ENCODE results near the gene RAP1A.

The RAP1A gene

DNA sequence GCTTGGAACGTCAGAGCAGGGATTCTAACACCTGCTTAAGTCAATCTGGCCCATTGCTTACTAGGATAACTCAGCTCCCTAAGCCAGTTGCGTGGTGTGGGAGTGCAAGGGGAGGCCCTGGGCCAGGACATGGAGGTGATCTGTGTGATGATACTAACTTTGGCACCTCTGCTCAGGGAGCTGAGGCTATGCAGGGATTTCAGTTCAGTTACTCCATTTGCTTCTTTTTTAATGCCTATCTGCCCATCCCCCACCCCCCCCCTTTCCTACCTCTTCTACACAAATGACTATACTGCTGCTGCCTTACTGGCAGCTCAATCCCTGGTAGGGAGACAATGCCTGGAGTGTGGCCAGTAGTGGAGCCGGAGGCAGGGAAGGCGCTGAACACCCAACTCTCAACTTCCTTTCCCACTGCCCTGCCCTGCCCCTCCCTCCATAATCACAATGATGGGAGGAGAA, 100.1 kb downstream of the RAP1A start:
- no peak for DNase-seq (ENCODE audit: low read depth in 2 of 2)

DNA sequence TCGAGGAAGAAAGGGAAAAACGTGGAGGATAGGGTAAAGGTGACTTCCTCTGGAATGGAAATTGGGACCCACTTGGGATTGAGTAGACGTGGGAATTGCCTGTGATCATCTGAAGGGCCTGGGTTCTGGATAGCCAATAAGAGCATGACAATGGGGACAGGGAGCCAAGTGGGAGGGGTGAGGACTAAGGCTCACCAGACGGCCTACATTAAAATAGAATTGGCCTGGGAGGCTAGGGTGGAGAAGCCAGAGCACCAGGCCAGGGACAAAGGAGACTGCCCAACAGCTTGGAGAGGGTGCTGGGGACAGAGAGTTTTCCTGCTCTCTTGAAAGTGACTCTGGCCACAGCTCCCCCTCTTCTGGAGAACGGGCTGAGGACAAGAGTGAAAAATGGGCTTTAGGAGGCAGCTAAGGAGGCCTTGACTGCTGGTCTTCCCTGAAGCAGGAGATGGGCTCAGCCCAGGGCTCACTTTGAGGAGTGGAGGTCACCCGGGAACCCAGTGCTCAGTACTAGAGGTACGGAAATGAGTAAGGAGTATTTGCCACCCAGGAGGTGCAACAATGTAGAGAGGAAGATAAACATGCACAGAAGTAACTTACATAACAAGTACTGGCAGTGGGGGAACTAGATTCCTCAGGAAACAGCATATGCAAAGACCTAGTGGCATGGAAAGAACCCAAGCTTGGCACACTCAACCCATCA, 100.8 kb downstream of the RAP1A start:
- no peak for DNase-seq (ENCODE audit: low read depth in 2 of 2)

- no peak for DNase-seq (ENCODE audit: low read depth in 2 of 2)
Observed at GRCh38 chr1:111720977-111721786, 101.6 kb downstream of the RAP1A start.

DNA sequence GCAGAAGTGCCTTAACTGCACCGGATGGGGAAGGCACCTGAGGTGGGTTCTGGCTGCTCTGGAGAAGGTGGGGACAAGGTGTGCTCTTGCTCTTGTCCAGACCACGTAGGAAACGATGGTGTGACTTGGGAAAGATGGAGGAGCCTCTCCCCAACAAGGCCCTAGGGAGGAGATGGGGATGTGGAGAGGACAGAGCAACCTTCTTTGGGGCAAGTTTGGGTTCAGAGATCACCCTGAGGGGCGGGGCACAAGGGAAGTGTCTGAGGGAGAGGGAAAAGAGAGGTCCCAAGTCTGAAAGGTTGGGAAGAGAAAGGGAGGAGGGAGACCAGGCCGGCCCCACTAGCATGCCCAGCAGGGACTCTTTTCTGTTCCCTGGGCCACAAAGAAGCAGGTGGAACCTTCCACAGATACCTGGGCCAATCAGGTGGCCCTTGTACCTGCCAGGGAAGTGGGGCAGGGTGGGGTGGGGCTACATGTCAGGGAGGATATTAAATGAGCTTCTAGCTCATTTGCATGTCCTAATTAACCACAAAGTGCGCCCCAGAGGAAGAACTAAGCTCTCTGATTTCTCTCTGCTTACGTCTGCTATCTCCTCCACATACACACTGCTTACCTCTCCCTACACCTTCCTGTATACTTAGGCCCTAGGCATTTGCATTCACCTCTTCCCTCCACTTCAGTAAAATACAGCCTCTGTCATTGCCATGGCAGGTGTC, 103.7 kb downstream of the RAP1A start:
- DNase-seq (ENCODE audit: low read depth in 2 of 2) = no peak

- DNase-seq (ENCODE audit: low read depth in 2 of 2) = no peak
Observed at GRCh38 chr1:111723871-111724270, 104.3 kb downstream of the RAP1A start.

- DNase-seq (ENCODE audit: low read depth in 2 of 2) = no peak
Observed at GRCh38 chr1:111725192-111725591, 105.6 kb downstream of the RAP1A start.

DNA sequence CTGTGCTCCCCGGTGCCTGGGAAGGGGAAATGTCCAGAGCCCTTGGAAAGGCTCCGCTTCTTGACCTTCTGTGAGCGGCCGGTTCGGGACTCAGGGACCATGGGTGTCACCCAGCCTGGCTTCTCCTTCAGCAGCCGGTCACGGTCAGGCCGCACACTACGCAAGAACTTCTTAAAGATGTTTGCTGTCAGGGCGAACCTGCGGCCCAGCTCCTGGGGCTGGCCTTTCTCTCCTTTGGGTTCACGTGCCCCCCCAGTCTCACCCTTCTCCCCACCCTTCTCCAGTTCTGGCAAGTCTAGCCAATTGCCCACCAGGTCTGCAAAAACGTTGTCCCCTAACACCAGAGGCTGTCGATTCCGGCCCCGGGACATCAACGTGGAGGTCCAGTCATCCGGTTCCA, 107.5 kb downstream of the RAP1A start:
- no peak for DNase-seq (ENCODE audit: low read depth in 2 of 2)

DNA sequence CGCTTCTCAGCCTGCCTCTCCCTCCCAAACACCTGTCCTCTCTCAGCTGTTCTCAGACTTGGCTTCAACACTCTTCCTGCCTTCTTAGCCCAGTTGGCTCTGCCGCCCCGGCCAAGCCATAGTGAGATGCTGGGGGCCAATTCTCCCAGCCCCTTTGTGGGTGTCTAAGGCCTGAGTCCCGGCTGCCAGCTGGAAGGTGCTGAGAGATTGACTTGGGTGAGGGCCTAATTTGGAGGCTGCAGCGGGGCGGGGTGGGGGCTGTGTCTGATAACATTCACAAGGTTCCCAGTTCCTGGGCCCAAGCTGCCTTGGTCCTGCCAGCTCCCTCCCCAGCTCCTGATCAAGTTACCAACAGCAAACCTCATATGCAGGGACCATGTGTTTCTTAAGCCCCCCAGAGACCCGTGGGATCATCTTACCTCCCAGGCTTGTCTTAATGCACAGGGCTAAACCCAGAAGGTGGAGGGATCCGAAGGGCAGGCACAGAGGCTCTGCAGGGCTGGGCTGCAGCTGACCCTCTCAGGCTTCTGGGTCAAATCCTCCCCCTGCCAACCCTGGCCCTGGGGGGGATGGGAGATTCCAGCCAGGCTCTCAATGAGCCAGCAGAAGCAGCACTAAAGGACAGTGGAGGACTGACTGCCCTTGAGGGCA, 109.8 kb downstream of the RAP1A start:
- DNase-seq (ENCODE audit: low read depth in 2 of 2) = no peak

GRCh38 chr1:111729946-111730681, 110.5 kb downstream of the RAP1A start:
- DNase-seq (ENCODE audit: low read depth in 2 of 2) = no peak

DNA sequence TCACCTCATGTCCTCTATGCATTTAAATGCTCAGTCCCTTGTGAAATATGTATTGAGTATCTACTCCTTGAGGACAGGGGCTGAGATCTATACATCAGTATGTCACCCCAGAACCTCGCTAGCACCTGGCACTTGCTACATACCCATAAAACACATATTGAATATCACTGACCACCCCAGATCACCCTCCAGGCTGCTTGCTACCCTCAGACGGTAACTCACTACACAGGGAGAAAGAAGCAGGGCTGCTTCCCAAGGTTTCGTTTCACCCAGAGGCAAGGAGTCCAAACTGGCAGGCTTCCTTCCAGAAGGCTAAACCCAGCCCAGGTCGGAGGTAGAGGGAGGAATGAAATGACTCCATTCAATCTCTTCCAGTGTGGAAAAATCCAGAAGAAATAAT, 111.1 kb downstream of the RAP1A start:
- no peak for DNase-seq (ENCODE audit: low read depth in 2 of 2)

DNA sequence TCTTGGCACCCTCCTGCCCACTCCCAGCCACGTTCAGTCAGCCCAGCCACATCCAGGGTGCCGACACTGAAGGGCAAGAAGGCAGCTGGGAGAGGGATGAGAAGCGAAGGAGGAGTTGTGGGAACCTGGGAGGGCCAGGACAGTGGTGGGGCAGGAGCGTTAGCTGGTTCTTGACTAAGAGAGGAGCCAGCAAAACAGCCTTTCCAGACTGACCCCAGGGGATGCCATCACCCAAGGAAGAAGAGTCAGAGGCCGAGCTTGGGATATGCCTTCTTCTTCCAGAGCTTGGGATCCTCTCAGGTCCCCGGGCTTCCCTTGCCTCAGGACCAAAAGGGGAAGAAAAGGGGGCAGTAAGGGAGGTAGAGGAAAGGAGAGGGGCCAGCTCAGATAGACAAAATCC, 112.4 kb downstream of the RAP1A start:
- DNase-seq (ENCODE audit: low read depth in 2 of 2) = no peak

GRCh38 chr1:111732718-111733117, 113.1 kb downstream of the RAP1A start:
- no peak for DNase-seq (ENCODE audit: low read depth in 2 of 2)

DNA sequence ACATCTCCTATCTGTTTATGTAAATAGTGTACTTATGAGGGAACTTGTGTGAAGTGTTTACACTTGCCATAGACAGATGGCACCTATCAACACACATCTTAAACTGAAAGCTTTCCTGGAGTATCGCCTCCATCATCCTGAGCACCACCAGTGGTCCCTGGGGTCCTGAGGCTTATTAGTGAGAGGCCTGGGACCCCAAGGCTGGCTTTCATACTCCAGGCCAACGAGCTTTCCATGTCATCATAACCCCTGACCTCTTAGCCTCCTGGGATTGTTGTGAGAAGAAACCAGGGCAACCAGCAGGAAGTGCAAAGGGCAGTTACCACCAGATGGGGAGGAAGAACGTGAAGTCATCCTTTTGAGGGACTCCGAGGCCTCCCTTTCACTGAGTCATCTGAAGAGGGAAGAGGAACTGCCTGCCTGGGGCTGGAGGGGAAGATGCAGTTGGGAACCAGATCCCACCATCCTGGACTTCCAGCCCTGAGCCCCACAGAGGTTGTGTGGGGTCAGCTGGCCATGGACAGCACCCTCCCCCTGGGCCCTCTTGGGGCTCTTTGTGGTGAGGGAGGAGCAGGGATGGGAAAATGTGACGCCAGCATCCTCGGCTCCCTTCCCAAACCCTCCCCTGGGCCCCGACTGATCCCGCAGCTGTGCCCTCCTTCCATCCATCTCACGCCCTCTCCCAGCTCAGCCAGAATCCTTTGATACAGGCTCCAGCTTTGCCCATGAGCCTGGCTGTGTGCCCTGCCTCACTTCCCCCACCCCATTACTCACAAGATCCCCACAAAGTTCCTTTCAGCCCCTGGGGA, 113.8 kb downstream of the RAP1A start:
- DNase-seq (ENCODE audit: low read depth in 2 of 2) = no peak

GRCh38 chr1:111733992-111734341, 114.4 kb downstream of the RAP1A start:
- DNase-seq (ENCODE audit: low read depth in 2 of 2) = no peak

DNA sequence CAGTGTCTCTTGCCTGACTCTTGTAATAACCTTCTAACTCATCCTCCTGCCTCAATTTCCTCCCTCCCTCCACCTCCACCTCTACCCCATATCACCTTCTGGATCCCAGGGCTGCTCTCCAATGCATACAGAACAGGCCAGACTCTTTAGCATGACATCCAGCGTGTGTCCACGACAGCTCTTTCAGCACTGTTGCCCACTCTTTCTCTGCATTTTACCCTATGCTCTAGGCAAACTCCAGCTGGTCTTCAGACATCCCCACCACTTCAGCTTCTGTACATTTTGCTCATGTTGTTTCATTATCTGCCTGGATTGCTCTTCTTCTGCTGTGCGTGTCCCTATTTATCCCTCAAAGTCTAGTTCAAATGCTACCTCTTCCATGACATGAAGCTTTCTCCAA, 114.8 kb downstream of the RAP1A start:
- no peak for DNase-seq (ENCODE audit: low read depth in 2 of 2)

GRCh38 chr1:111734856-111735255, 115.3 kb downstream of the RAP1A start:
- DNase-seq (ENCODE audit: low read depth in 2 of 2) = no peak

DNA sequence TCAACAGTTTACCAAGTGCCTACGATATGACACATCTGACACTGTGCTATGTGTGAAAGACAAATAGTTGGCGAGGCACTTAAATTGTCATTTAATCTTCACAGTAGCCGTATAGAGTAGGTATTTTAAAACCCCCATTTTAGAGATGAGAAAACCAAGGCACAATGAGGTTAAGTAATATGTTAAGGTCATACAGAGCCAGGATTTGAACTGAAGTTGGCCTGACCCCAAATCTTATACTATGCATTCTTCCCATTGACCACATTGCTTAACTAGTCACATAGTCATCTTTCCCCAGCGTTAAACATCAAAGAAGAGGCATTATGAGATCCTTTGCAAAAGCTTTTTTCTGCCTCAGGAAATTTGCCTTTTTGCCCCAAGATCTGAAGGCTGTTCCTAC, 115.7 kb downstream of the RAP1A start:
- DNase-seq (ENCODE audit: low read depth in 2 of 2) = no peak

GRCh38 chr1:111735858-111736544, 116.4 kb downstream of the RAP1A start:
- DNase-seq (ENCODE audit: low read depth in 2 of 2) = no peak

GRCh38 chr1:111736548-111737215, 117.1 kb downstream of the RAP1A start:
- no peak for DNase-seq (ENCODE audit: low read depth in 2 of 2)

Measured in activated CD4-positive, alpha-beta T cell treated with anti-CD3 and anti-CD28 coated beads for 24 hours (primary cell).